Anterior cingulate cortex (tissue), 58 donors: ENCODE results near the gene SGF29.
"Not testable (repeated sequence)": the region's sequence is repeated elsewhere in the genome, so short reads cannot be mapped to it uniquely, and the experiment has no call there.

Experiments
- DNase-seq, 58 donors: peaks; one replicate each; lab custom pipeline; 2025; lab: John Stamatoyannopoulos, UW

SGF29 gene

GRCh38 chr16:28553776-28554633 is at the start of gene SGF29:
SGF29 (plus strand) TSS chr16:28553920; CDS start chr16:28581070, 27,150 bp downstream.
- DNase-seq, result peak; percentile 13 to 97 (median 91)

- no peak for DNase-seq
Measured at GRCh38 chr16:28504707-28505404, 48.9 kb upstream of the SGF29 start.

GRCh38 chr16:28505489-28506137 is 48.1 kb upstream of the SGF29 start:
- no peak for DNase-seq

- DNase-seq, result no peak
Measured at GRCh38 chr16:28511031-28511430, 42.7 kb upstream of the SGF29 start.

- DNase-seq, result no peak
Measured at GRCh38 chr16:28511801-28512789, 41.6 kb upstream of the SGF29 start.

GRCh38 chr16:28513484-28514181 is 40.1 kb upstream of the SGF29 start:
- no peak for DNase-seq

- no peak for DNase-seq
Measured at GRCh38 chr16:28514246-28514645, 39.5 kb upstream of the SGF29 start.

GRCh38 chr16:28520672-28521071 is 33.0 kb upstream of the SGF29 start:
- DNase-seq, result no peak

GRCh38 chr16:28521436-28521835 is 32.3 kb upstream of the SGF29 start:
- no peak for DNase-seq

- DNase-seq, result no peak
Measured at GRCh38 chr16:28522792-28523191, 30.9 kb upstream of the SGF29 start.

- DNase-seq, result no peak
Measured at GRCh38 chr16:28524681-28525171, 29.0 kb upstream of the SGF29 start.

GRCh38 chr16:28526201-28527099 is 27.3 kb upstream of the SGF29 start:
- no peak for DNase-seq

- DNase-seq, result not testable (repeated sequence)
Measured at GRCh38 chr16:28527100-28527785, 26.5 kb upstream of the SGF29 start.

GRCh38 chr16:28527985-28528384 is 25.7 kb upstream of the SGF29 start:
- DNase-seq, result no peak

- no peak for DNase-seq
Measured at GRCh38 chr16:28528463-28528867, 25.3 kb upstream of the SGF29 start.

GRCh38 chr16:28529124-28529523 is 24.6 kb upstream of the SGF29 start:
- DNase-seq, result no peak
